Smooth muscle cell of trachea (primary cell): Measurements from ENCODE around the gene SPCS3. TPM values are rescaled to one million over a fixed set of nuclear protein-coding genes. Genes with fewer than 3 reads are reported as not detected.

ENCODE experiments used
- total RNA-seq: library from RNA; depleted of rRNA; stranded (reverse); fragments of >200 nt; gene quantifications from 2 replicates; pipeline ENCODE4 v1.2.1, GENCODE V29; 2014

The SPCS3 gene
- total RNA-seq = 85.8 and 90.2 TPM in 2 replicates

GRCh38 chr4:176319704-176320339 lies at the start of gene SPCS3:
Gene SPCS3, plus strand, starts transcription at chr4:176319966. Its CDS starts 111 bp downstream, at chr4:176320077.

Other genes with a start within 250 kb of the SPCS3 start
- gene SPATA4, start 124.4 kb upstream of the SPCS3 start, total RNA-seq = 0.15 and 0.17 TPM in 2 replicates
- under 0.01 and 1.2 TPM in 2 replicates for gene ASB5, start 50.7 kb upstream of the SPCS3 start, total RNA-seq